HG02970 (cell line): ENCODE data around the gene POC1A.

Source experiments
- ATAC-seq: cut with Tn5 transposase; IDR thresholded peaks from one replicate; pipeline ENCODE4 v1.9.1; 2021; ENCODE audit warnings: mild to moderate bottlenecking, moderate library complexity, moderate number of reproducible peaks; ENCODE audit not compliant: unreplicated experiment, low FRiP score

POC1A gene

DNA sequence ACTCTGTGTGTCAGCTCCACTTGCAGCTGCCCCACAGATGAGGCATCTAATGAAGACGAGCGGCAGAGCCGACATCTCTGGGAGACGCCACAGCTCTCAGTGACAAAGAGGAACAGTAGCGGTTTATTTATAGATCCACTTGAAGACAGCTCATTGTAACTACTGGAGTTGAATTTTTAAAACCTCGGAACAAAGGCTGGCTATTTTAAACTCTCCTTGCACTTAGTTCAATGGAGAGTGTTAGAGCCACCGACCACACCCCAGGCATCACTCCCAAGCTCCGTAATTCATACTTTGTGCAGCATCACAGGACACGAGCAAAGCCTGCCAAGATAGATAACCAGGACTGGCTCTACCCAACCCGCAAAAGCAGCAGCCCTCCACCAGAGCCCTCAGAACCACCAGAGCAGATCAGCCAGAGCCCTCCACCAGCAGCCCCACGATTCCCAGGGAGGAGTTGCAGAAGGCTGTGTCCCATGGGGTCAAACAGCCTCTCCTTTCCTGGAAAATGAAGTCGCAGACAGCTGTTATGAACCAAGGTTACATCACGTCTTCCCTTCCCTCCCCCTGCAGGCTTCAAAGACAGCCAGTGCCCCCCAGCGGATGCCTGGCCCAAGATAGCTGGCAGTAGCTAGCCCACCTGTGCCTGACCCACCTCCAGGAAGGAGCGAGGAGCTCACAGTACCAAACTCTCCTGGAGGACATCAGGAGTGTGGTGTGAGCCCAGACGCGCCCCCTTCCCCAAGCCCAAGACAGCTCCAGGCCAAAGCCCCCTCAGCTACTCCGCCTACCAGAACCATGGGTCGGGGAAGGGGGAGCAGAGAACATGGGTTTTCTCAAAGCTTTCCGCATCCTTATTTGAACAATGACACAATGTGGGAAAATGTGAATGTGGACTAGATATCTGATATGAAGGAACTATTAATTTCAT, 45.7 kb downstream of the POC1A start:
- no peak for ATAC-seq

DNA sequence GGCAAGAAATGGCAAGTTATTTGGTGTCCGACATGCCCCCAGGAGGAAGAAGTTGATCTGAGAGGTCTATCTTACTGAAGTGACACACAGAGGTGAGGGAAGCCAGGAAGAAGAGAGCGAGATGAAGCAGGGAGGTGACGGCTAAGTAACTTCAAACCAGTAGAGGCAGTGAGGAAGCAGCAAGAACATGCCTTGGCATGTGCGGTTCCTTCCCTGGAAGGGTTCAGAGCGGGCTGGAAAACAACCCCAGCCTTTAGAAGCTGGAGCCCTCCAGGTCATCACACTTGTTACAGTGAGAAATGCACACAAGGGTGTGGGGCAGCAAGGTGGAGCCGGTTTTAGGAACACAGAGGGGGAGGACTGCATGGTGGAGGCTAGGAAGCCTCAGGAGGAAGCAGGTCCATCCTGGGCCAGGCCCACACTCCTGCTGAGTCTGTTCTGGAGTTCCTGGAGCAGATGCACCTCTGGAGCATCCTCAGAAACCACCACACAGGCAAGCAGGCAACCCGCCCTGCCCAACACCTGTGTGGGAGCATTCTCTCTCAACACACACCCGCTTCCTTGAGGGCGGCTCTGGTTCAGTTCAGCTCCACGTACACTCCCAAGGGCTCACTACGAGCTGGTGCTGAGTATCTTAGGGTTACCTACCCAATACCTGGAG, 47.1 kb downstream of the POC1A start:
- ATAC-seq: no peak

DNA sequence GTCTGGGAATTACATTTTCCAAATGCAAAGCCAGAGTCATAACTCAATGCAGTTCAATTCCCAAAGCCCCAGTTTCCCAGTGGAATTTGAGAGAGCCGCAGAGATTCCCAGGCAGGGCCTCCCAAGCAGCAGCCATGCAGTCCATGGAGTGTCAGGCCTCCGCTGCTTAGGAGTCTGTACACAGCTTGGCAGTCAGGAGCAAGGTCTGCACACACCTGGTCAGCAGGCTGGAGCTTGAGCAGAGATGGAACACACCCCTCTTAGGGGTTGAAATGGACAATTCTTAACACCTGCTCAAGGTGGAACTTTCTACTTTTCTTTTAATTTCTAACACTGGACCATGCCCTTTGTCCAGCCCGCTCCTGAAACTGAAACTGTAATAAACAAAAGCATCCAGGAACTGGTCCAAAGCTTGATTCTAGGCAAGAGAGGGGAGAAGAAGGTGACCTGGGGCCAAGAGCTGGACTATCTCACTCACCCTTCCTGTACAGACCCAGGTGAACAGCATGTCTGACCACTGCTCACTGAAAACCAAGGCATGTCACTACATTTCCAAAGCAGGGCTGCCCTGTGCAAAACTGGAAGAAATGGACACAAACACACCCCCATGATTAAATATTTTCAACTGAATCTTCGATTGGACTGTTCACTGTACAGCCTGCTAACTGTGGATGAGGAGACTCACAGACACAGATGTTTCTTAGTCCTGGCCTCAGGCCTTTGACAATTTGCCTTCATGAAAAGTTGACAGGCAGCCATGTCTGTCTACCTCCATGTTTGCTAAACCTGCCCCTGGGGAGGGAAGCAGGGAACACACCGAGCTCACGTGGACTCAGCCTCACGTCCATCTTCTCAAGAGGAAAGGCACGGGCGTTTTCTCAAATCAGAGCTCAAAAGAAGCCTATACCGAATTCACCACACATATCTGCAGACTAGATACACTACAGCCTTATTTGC, 49.3 kb downstream of the POC1A start:
- no peak for ATAC-seq

DNA sequence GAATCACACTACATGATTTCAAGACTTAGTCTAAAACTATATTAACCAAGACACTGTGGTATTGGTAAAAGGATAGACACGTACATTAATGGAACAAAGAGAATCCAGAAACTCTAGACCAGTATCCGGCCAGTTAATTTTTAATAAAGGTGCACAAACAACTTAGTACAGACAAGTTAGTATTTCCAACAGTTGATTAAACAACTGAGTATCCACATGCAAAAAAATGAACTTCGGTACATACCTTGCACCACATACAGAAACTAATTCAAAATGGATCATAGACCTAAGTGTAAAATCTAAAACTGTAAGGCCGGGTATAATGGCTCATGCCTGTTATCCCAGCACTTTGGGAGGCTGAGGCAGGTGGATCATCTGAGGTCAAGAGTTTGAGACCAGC, 51.3 kb downstream of the POC1A start:
- no peak for ATAC-seq

DNA sequence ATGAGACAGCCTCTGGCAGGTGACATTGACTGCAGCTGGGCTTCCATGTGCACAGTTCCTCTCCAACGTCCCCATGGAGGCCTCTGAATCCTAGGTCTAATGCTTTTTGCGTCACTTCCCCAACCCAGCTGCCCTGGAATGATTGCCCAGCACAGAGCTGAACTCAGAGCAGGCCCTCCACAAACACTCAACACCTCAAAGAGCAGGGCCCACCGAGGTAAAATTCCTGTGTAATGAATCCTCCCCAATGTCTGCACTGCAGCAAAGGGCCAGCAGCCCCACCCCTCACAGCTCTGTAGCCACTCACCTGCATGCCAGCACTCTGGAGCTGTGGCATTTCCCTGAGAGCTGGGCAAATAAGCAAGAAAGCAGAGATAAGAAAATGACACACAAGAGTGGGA, 55.2 kb downstream of the POC1A start:
- ATAC-seq: no peak

DNA sequence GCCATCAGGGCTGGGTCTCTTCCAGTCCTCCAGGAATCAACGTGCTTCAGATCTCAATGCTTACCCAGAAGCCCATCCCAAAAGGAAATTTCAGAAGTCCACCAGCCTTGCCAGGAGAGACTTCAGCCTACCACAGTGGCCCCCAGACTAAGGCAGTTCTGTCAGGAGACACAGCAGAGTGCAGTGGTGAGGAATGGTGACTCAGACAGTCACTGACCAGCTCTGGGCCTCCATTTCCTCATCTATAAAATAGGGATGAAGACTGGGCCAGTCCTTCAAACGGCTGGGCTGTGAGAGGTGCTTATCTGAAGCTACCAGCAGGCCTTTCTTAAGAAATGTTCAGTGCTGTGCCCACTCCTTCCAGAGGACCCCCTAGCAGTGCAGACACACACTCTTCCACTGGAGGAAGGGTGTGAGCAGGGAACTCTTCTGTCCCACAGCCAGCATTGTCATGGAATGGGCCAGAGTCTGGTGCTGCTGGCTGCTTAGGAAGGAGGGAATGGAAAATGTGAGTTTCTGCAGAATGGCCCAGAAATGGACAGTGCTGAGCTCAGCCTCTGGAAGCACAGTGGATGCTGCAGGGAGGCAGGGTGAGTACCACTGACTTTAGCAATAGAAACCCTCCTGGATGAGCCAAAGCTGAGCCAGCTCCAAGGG, 56.2 kb downstream of the POC1A start:
- no peak for ATAC-seq

DNA sequence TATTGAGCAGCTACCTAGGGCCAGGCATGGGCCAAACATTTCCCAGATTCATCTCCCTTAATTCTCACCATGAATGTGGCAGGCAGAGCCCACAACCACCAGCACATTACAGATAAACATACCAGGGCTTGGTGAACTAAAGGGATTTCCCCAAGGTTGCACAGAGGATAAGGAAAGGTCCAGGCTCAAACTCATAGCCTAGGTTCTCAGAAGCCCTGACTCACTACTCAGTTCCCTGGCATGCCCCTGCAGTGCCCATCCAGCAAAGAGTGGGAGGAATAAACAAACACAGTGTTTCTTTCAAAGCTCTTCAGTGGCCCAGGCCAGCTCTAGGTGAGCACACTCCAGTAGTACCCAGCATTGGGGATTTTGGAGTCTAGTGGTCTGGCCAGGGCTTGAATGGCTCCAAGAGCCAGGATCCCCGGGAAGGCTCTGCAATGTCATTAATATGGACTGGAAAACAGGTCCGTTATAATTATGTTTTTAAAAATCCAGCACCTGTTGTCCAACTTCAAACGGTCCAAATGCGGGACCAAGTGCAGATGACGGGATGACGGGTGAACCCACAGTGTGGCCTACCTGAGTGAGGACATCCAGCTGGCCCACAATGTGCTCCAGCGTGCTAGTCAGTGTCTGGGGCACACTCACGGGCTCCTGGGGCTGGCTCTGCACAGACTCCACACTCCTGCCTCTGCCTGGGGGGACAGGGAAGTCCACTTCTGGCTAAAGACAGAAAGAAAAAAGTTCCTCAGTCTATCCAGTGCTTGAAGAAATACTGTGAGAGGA, 58.0 kb downstream of the POC1A start:
- ATAC-seq: no peak

DNA sequence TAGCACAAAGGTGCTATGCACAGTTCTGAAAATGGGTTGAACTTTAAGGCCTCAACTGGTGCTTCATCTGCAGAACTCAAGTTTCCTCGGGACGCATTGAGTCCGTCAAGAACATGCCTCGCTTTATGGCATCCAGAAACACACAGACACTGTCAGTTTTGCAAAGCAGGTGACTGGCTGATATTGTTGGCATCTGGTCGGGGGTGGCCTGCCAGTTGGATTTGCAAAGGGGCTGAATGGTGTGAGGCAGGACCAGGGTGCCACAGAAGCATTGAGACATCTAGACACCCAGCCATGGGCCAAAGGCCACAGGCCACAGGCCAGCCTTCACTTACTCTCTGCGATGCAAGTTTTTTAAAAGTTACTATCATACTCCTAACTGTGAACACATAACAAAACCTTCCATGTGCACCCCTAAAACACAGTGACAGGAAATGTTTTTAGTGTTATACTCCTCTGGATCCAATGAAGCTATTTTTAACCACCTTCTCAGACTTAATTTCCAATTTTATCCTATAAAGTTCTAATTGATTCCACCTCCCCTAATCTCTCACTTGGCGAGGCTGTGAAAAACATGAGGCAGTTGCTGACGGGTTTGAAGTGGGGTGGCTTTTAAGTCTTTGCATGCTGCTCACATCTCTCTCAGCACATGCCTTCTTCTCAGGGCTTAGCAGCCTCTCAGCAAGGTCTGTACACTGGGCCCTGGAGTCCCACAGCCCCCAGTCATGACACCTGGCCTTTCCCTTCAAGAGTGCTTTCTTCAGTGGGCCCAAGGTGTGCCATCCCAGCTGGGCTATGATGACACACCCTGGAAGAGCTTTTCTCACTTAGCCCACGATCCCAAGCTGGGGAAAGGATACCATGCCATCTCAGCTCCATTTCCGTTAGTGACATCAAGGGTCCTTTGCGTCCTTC, 59.4 kb downstream of the POC1A start:
- no peak for ATAC-seq

DNA sequence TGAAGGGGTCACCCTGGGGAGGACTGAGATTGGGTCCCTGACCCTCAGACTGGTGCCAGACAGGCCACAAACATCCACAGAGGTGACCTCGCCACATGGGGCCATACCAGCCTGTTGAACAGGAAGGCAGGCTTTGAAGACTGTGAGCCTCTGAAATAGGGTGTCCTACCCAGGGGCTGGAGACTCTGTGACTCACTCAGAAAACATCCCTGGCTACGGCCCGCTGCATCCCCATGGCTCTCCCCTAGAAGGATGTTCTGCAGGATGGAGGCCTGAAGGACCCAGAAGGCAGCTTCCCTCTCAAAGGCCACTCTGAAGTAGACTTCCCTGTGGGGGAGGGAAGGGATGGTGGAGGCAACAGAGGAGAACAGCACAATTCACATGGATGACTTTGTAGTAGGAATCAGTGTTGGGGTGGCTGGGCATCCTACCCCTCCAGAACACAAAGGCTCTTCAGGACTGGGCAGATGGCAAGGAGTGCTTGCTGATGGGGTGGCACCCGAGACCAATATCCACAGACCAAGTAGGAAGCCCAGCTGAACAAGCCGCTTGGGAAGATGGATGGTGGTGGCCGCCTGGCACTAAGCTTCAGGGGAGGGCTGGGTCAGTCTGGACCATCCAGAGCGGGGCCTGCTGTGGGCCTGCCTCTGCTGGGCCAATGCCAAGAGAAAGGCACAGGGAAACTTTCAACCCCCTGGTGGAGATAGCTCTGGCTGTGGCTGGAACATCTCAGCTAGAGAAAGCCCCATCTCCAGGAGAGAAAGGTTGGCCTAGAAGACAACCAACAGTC, 60.3 kb downstream of the POC1A start:
- ATAC-seq: no peak

DNA sequence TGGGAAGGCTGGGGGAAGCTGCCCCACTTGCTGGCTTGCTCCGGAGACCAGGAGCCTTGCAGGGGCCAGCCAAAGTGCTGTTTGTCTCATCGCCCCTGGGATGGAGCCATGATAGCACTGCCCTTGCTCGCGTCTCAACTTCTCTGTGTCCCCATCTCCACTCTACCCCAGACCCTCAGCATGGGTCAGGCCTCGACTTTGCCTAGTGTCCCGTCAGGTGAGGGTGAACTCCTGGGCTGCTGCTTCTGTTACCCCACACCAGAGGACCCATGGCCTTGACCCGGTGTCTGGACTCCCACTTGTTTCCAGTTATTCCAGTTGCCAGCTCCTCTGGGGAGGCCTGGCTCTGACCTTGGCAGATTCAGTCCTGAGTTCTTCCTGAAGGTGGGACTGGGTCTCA, 61.3 kb downstream of the POC1A start:
- no peak for ATAC-seq

DNA sequence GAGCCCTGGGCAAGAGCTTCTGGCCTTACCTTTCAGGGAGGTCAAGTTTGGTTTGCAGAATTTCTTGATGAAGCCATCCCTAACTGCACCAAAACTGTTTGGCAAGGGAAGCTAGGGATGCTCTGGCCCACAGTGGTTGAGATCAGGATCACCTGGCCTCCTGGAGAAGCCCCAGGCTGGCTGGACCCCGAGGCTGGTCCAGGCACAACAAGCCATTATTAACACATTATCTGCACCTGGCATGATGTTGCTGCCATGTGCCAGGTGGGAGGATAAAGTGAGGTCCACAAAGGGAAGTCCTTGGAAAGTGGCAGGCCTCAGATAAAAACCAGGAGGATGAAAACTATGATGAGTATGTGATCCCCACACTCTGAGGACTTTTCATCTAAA, 62.0 kb downstream of the POC1A start:
- ATAC-seq: no peak

DNA sequence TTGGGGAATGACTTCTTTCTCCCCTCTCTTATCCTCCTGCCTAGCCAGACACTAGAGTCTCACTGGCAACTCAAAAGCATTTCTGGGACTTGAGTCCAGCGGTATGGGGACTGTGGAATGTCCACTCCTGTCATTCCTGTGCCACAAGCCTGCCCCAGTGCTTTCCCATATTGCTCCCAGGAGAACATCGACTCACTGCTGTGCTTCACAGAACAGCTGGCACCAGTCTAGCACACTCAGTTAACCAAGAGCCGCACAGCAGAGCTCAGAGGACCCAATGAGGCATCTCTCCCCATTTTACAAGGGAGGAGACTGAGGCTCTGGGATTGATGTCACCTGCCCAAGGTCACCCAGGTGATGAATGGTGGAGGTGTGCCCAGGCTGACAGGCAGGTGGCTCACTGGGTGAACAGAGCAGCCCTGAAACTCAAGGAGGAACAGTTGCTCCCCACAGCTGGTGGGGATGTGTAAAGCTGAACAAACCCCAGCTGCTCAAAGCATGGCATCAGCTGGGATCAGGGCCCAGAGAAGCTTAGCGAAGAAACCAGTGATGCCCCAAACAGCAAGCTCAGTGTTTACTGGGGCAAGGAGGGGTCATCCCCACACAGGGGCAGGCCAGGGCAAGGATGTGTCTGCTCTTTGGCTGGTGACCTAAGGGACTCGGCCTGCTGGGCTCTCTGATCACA, 62.5 kb downstream of the POC1A start:
- ATAC-seq: no peak

DNA sequence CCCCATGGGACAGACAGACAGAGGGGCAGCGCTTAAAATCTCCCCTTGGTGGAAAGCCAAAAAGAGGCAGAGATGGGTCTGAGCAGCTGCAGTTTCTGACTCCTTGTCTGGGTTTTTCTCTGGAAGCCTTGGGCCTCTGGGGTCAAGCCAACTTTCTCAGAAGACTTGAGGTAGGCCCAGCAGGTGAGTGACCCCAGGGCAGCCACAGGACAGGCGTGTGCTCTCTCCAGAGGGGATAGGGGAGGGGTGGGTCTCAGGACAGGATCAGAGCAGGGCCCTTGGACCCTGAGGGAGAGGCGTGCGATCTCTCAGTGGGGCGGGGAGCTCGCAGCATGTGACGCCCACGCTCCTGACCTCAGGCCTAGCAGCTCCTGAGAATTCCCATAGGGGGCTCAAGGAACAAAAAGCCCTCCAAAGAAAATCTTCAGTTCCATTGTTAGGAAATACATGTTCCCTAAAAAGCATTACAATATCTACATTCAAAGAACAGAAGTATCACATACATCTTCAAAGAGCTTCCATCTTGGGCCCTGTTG, 63.2 kb downstream of the POC1A start:
- ATAC-seq: no peak

DNA sequence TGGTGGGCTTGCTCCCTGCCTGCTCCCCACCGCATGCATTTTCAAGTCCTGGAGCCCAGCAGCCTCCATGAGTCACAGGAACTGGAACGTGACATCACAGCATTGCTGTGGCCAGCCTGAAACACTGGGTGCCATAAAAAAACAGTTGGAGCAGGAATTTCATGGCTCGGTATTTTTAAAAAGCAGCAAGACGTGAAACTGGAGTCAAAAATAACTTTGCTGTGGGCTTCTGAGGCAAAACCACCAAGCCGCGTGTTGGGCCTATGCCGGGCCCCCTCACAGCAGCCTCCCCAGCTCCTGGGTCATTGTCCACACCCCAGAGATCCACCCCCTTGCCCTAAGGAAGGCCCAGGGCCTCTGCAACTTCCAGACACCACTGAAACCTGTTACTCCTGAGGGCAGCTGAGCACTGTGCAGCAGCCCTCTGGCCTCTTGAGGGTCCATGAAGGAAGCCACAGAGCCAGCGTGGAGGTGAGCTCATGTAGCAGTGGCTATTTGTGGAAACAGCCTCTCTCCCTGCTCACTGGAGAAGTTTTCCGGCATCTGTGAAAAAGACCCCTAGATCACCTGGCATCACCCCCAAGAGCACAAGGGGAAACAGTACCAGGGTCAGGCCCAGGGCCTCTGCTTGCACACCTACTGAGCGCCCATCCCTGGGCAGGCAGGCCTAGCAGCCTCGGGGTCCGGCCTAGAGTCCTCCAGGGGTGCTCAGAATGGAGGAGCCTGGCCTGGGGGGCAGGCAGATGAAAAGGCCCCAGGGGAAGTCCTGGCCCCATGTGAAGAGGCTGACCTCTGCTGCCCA, 63.9 kb downstream of the POC1A start:
- ATAC-seq: no peak

DNA sequence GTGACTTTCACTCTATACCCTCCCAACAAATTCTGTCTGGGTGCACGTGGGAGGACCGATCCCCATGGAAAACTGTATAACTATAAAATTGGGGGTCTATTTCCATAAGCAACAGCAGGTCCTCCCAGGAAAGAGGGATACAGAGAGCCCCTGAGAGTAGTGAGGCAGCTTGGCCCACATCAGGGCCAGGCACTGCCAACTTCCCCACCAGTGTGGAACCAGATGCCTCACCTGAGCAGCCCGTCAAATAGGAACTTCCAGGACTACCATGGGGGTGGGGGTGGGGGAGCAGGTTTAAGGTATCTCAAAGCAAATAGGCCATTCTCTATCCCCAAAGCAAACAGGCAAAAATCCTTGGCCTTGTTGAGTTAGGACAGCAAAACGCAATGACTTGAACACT, 64.5 kb downstream of the POC1A start:
- no peak for ATAC-seq
